ENCODE results near the gene KSR1. TPM values are rescaled to one million over a fixed set of nuclear protein-coding genes. Genes with fewer than 3 reads are reported as not detected.

Gene KSR1
- total and polyA plus RNA-seq, 2 of the 8 experiments (the other 6 are each of a cell fraction or from before 2014, with no cell fraction given) = 14.1 to 34.7 TPM

DNA sequence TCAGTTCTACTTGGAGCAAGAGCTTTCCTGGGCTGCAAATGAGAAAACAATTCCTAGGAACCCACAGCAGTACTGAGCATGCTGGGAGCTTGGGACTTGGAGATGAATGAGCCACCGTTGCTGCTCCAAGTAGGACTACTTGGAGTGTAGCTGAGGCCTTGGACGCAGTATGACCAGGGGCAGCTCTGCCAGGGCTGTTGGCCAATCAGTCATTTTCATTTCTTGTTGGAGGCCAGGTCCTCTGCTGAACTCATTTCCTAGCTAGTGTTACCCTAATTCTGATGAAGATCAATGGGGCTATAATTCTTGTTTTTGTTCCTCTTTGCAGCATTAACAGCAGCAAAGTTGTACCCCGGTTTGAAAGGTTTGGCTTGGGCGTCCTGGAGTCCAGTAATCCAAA lies 166.7 kb downstream of the KSR1 start (continued):
- TF ChIP-seq BCL11A (IDR thresholded peaks at IDR 0.05; ENCODE audit: low read depth in 2 of 2, low read length in 2 of 2) = no peak
- no peak for TF ChIP-seq JUN (IDR thresholded peaks at IDR 0.05; ENCODE audit: low read depth, low read length)
- TF ChIP-seq POU5F1 (IDR thresholded peaks at IDR 0.05; ENCODE audit: low read depth, low read length) = no peak
- no peak for TF ChIP-seq SP4 (IDR thresholded peaks at IDR 0.05; ENCODE audit: low read length)
- TF ChIP-seq GTF2F1 (IDR thresholded peaks at IDR 0.05; ENCODE audit: borderline replicate concordance, low read depth, low read length) = no peak

Data from H1 (cell line).